Activated CD4-positive, alpha-beta memory T cell treated with anti-CD3 and anti-CD28 coated beads for 36 hours (primary cell): ENCODE results near the gene QRICH2. TPM values are rescaled to one million over a fixed set of nuclear protein-coding genes. Genes with fewer than 3 reads are reported as not detected.
"Not testable (repeated sequence)": the region's sequence is repeated elsewhere in the genome, so short reads cannot be mapped to it uniquely, and the experiment has no call there.

ENCODE experiments used
- CTCF ChIA-PET: fragments of 350-600 bp; sonication (Branson Sonifier 250); formaldehyde crosslinking; loops from one replicate; lab custom pipeline; 2021; ENCODE audit warnings: antibody characterized with exemption, inconsistent platforms; lab: Charles Lee
- POLR2A ChIA-PET: fragments of 350-600 bp; sonication (Branson Sonifier 250); formaldehyde crosslinking; loops from one replicate; lab custom pipeline; 2021; ENCODE audit warnings: antibody characterized with exemption; lab: Charles Lee
- DNase-seq: peaks from one replicate; pipeline ENCODE4 v3.0.0-alpha.2; 2020
- H3K27ac Mint-ChIP-seq: one replicate; pipeline ENCODE4 v1.8.0; 2021; ENCODE audit warnings: mixed read lengths
- H3K27me3 Mint-ChIP-seq: one replicate; pipeline ENCODE4 v1.8.0; 2021; ENCODE audit warnings: mixed read lengths
- H3K36me3 Mint-ChIP-seq: one replicate; pipeline ENCODE4 v1.8.0; 2021; ENCODE audit warnings: mixed read lengths
- H3K4me1 Mint-ChIP-seq: one replicate; pipeline ENCODE4 v1.8.0; 2021; ENCODE audit warnings: low read depth, mixed read lengths
- H3K4me3 Mint-ChIP-seq: one replicate; pipeline ENCODE4 v1.8.0; 2021; ENCODE audit warnings: mild to moderate bottlenecking, mixed read lengths
- H3K9me3 Mint-ChIP-seq: one replicate; pipeline ENCODE4 v1.8.0; 2021; ENCODE audit warnings: mixed read lengths
- intact Hi-C: fragments of 100-400 bp; cut with micrococcal nuclease; formaldehyde crosslinking; loops from one replicate; pipeline ENCODE4 v1.15.1; 2023
- total RNA-seq, 2 experiments: library from RNA; stranded (reverse); gene quantifications; one replicate each; pipeline ENCODE4 v1.2.3, GENCODE V29; 2021

Gene QRICH2
- total RNA-seq, 2 experiments from 2014 or later: 1.0 to 1.1 TPM

DNA sequence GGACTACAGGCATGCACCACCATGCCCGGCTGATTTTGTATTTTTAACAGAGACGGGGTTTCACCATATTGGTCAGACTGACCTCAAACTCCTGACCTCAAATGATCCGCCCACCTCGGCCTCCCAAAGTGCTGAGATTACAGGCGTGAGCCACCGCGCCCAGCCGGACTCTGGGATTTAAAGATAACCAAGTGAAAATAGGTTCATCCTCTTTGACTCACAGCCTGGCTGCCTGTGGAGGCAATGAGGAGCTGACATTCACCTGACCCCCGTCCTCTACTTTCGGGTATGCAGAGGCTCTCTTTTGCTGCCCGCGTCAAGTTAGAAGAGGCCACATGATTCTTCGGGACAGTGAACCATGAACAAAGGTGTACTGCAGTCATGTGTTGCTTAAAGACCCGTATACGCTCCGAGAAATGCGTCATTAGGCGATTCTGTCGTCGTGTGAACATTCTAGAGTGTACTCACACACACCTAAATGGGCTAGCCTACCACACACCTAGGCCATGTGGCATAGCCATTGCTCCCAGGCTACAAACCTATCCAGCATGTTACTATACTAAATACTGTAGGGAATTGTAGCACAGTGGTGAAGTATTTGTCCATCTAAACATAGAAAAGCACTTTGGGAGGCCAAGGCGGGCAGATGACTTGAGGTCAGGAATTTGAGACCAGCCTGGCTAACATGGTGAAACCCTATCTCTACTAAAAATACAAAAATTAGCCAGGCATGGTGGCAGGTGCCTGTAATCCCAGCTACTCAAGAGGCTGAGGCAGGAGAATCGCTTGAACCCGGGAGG lies 54.9 kb downstream of the QRICH2 start:
- intact Hi-C loops: not testable (repeated sequence)

DNA sequence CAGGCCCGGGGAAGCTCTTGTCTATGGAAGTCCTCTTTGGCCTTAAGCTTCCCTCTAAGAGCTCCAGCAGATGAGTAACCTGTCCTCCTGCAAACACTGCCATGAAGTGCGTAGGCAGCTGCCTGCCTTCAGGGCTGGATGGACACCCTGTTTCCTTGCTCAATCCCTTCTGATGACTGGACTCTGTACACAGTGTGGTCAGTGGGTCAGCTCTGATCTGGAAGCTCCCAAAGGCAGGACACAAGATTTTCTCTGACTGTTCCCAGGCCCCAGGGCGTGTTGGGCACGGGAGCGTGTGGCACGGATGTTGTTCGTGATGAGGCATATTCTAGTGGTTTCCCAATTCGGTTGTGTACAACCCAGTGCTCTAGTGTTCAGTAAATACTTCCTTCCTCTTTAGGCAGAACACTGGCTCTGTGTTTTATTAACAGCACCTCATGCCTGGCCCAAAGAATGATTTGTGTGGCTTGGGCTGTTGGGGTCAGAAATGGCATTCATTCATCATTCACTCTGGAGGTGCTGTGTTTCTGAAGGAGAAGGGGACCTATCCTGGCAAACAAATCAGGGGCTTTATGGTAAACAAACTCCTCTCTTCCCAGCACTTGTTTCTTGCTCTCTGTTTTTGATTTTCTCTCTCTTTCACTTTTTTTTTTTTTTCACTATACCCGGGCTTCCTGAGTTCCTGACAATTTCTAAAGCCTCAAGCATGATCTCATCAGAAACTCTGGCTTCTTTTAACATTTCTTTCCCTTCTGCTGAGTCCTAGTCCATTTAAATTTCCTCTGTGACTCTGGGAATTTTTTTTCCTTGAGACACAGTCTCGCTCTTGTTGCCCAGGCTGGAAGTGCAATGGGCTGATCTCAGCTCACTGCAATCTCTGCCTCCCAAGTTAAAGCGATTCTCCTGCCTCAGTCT lies 55.8 kb downstream of the QRICH2 start:
- DNase-seq: peak; percentile 61
- POLR2A ChIA-PET: interaction anchor here (0.8 to 4.9 kb wide), 6 partner anchors 9 to 61 kb away, joined by 3 to 24 read pairs (median 4); partner anchors contain the start of gene UBALD2
- Mint-ChIP-seq H3K27me3 (no peaks in the 10 kb centered on the region), H3K9me3 (peaks cover 3% of the 10 kb centered on the region), H3K36me3 (no peaks in the 10 kb centered on the region), H3K4me1 (peaks cover 53% of the 10 kb centered on the region), H3K27ac (peak overlapping the region; percentile 83), H3K4me3 (peak overlapping the region; percentile 43)
- CTCF ChIA-PET: interaction anchor here (0.6 to 4.9 kb wide), 5 partner anchors 27 to 186 kb away, joined by 4 to 20 read pairs (median 4); no protein-coding TSS in a partner anchor
- intact Hi-C loops: no loop called here

More for the DNA sequence above, 54.9 kb downstream of the QRICH2 start:
- DNase-seq: peak; percentile 16
- not testable (repeated sequence) for H3K9me3 Mint-ChIP-seq, H3K36me3 Mint-ChIP-seq, H3K27me3 Mint-ChIP-seq
- peak overlapping the region; percentile 83 for H3K27ac Mint-ChIP-seq
- CTCF ChIA-PET: interaction anchor here (4.9 kb wide), 1 partner anchor 27 kb away, joined by 20 read pairs; no protein-coding TSS in a partner anchor
- H3K4me1 Mint-ChIP-seq: peaks cover 47% of the 10 kb centered on the region
- H3K4me3 Mint-ChIP-seq: peak overlapping the region; percentile 43
- POLR2A ChIA-PET: interaction anchor here (0.8 to 4.9 kb wide), 5 partner anchors 8 to 19 kb away, joined by 3 to 24 read pairs (median 4); partner anchors contain the start of gene UBALD2

DNA sequence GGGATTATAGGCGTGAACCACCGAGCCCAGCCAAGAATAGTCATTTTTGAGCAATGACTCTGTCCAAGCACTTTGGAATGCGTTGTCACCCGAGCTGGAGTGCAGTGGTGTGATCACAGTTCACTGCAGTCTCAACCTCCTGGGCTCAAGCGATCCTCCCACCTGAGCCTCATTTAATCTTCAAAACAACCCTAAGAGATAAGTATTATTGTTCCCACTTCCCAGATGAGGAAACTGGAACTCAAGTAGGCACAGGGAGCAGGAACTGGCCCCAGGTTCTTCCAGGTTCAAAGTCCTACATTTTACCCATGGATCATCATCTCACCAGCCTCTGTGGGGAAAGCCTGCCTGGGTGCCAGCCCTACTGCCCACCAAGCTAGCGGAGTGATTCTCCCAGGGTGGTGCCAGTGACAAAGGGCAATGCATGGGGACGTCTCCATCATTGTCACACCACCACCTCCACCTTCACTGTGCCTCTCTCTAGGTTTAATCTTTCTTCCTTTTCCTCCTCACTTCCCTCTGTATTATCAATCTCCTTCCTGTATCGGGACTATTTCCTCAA lies 56.5 kb downstream of the QRICH2 start:
- DNase-seq: peak; percentile 10
- ChIA-PET POLR2A (interaction anchor here (1.0 to 4.9 kb wide), 3 partner anchors 13 to 60 kb away, joined by 5 to 24 read pairs (median 7); partner anchors contain the start of gene UBALD2), CTCF (interaction anchor here (0.6 to 1.4 kb wide), 4 partner anchors 28 to 186 kb away, joined by 4 to 5 read pairs (median 4); no protein-coding TSS in a partner anchor)
- no peaks in the 10 kb centered on the region for H3K9me3 Mint-ChIP-seq
- peak overlapping the region; percentile 43 for H3K4me3 Mint-ChIP-seq
- no peaks in the 10 kb centered on the region for H3K36me3 Mint-ChIP-seq
- no peaks in the 10 kb centered on the region for H3K27me3 Mint-ChIP-seq
- intact Hi-C loops: no loop called here
- peak overlapping the region; percentile 83 for H3K27ac Mint-ChIP-seq
- H3K4me1 Mint-ChIP-seq: peaks cover 55% of the 10 kb centered on the region

DNA sequence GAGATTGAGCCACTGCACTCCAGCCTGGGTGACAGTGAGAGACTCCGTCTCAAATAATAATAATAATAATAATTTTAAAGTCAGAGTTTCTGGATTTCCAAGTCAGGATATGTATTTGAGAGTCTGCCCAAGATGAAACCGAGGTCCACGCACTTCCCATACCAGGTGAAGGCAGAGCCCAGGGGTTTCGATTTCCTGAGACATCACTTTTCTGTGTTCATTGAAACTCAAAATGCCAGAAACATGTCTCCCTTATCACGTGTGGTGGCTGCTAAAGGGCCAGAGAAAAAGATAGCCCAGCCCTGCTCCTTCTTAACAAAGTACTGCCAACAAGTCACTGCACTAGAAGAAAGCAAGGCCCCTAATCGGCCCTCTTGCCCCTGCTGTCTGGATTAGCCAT lies 57.9 kb downstream of the QRICH2 start:
- CTCF ChIA-PET: no interaction called here
- H3K27me3 Mint-ChIP-seq: no peaks in the 10 kb centered on the region
- no peak overlapping the region for H3K27ac Mint-ChIP-seq
- POLR2A ChIA-PET: no interaction called here
- no peaks in the 10 kb centered on the region for H3K9me3 Mint-ChIP-seq
- H3K4me1 Mint-ChIP-seq: peaks cover 54% of the 10 kb centered on the region
- intact Hi-C loops: no loop called here
- DNase-seq: peak; percentile 5
- no peak overlapping the region for H3K4me3 Mint-ChIP-seq
- no peaks in the 10 kb centered on the region for H3K36me3 Mint-ChIP-seq

DNA sequence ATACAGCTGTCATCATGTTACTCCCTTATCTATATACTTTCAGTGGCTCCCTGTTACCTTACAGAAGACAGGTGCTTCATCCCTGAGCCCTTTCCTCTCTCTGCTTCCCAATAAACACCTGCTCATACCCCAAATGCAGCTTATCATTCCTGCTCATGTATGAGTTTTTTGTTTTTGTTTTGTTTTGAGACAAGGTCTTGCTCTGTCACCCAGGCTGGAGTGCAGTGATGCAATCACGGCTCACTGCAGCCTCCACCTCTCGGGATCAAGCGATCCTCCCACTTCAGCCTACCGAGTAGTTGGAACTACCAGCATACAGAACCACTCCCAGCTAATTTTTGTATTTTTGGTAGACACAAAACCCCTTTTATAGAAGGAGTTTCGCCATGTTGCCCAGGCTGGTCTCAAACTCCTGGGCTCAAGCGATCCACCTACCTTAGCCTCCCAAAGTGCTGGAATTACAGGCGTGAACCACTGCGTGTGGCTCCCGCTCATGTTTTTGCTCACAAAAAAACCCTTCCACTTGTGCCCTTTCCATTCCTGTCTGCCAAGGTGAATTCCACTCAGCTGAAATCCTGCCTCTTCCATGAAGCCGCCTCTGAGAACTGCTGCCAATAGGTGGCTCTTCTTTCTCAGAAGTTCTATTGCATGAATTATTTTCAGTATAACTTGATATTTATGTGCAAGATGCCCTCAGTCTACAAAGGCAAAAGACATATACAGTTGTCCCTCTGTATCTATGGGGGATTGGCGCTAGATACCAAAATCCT lies 59.9 kb downstream of the QRICH2 start:
- H3K4me1 Mint-ChIP-seq: peaks cover 60% of the 10 kb centered on the region
- no peaks in the 10 kb centered on the region for H3K36me3 Mint-ChIP-seq
- H3K4me3 Mint-ChIP-seq: no peak overlapping the region
- DNase-seq: peak; percentile 9
- CTCF ChIA-PET: interaction anchor here (2.1 to 3.0 kb wide), 3 partner anchors 31 to 66 kb away, joined by 11 to 22 read pairs (median 13); no protein-coding TSS in a partner anchor
- no peaks in the 10 kb centered on the region for H3K9me3 Mint-ChIP-seq
- intact Hi-C loops: no loop called here
- POLR2A ChIA-PET: interaction anchor here (3.1 to 3.5 kb wide), 2 partner anchors 16 to 24 kb away, joined by 28 to 51 read pairs; partner anchors contain the start of gene UBALD2
- peak overlapping the region; percentile 21 for H3K27ac Mint-ChIP-seq
- H3K27me3 Mint-ChIP-seq: no peaks in the 10 kb centered on the region

DNA sequence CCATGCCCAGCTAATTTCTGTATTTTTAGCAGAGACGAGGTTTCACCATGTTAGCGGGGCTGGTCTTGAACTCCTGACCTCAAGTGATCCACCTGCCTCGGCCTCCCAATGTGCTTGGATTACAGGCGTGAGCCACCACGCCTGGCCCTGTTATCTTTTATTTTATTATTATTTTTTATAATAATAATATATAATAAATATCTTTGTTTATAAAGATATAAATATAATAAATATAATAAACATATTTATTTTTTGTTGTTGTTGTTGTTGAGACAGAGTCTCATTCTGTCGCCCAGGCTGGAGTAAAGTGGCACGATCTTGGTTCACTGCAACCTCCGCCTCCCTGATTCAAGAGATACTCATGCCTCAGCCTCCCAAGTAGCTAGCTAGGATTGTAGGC lies 60.8 kb downstream of the QRICH2 start:
- no peak for DNase-seq
- Mint-ChIP-seq H3K27ac (peak overlapping the region; percentile 90), H3K9me3 (no peaks in the 10 kb centered on the region), H3K36me3 (no peaks in the 10 kb centered on the region), H3K4me3 (no peak overlapping the region), H3K4me1 (peaks cover 54% of the 10 kb centered on the region), H3K27me3 (no peaks in the 10 kb centered on the region)
- intact Hi-C loops: no loop called here
- POLR2A ChIA-PET: interaction anchor here (1.9 to 3.5 kb wide), 4 partner anchors 17 to 67 kb away, joined by 13 to 51 read pairs (median 38); partner anchors contain the start of gene UBALD2
- CTCF ChIA-PET: interaction anchor here (1.6 to 3.0 kb wide), 5 partner anchors 17 to 66 kb away, joined by 7 to 22 read pairs (median 13); partner anchors contain the start of gene UBALD2

DNA sequence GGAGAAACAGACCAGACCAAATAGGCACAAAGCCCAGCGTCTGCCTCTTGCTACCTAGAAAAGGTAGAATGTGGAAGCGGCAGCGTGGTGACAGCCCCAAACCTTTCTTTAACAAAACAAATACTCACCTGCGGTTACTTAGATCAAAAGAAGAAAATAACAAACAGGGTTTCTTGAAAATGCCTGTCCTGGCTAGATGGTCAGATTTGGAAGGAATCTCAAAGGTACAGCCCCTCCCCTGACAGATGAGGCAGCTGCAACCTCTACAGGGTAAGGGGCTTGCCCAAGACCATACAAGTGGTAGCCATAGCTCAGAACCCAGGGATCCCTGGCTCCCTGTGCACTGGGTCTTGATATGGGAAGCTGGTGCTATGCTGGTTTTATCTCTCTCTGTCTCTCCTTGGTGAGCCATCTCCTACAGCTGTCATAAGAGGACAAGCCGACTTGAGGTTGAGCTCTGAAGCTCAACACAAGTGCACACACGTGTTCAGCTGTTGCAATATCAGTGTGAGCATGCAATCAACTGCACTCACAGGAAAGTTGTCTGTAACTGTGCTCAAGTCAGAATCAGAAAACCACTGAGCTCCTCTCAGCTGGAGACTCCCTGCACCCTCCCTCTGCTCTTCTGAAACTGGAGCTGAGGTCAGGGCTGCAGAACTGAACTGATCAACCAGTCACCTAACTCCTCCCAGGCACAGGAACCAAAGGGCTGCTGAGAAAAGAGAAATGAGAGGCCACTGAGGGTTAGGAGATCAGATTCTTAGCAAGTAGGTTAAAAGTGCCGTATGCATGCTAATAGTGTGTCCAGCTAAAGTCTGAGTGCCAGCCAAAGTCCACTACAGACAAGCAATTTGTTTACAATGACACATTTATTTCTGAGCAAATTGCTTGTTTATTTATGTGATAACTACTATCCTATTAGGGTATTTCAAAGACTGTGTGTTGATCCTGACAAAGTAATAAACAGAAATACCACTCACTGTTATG lies 61.7 kb downstream of the QRICH2 start:
- H3K4me1 Mint-ChIP-seq: peaks cover 49% of the 10 kb centered on the region
- CTCF ChIA-PET: interaction anchor here (0.6 to 3.0 kb wide), 16 partner anchors 8 to 386 kb away, joined by 3 to 22 read pairs (median 5); partner anchors contain the start of gene UBALD2
- DNase-seq: peak; percentile 88
- H3K36me3 Mint-ChIP-seq: no peaks in the 10 kb centered on the region
- peak overlapping the region; percentile 52 for H3K4me3 Mint-ChIP-seq
- POLR2A ChIA-PET: interaction anchor here (0.6 to 3.5 kb wide), 13 partner anchors 8 to 66 kb away, joined by 3 to 51 read pairs (median 6); partner anchors contain the start of gene UBALD2
- peak overlapping the region; percentile 90 for H3K27ac Mint-ChIP-seq
- H3K27me3 Mint-ChIP-seq: no peaks in the 10 kb centered on the region
- H3K9me3 Mint-ChIP-seq: no peaks in the 10 kb centered on the region
- intact Hi-C loops: loop anchor here (1.0 kb wide), 5 partner anchors 18 to 67 kb away; no protein-coding TSS in a partner anchor

DNA sequence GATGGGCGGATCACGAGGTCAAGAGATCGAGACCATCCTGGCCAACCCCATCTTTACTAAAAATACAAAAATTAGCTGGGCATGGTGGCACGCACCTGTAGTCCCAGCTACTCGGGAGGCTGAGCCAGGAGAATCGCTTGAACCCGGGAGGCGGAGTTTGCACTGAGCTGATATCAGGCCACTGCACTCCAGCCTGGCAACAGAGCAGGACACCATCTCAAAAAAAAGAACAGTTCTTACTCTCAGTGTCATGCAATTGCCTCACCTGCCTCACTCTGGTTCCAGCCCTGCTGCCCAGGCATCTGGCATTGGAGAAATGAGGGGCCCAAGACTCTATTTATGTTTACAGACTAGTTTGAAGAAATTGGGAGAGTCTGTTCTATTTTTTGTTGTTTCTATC lies 63.4 kb downstream of the QRICH2 start:
- H3K36me3 Mint-ChIP-seq, H3K27me3 Mint-ChIP-seq, H3K27ac Mint-ChIP-seq, intact Hi-C loops, DNase-seq, H3K4me3 Mint-ChIP-seq, H3K9me3 Mint-ChIP-seq: not testable (repeated sequence)
- ChIA-PET CTCF (interaction anchor here (0.7 kb wide), 1 partner anchor 63 kb away, joined by 3 read pairs; no protein-coding TSS in a partner anchor), POLR2A (interaction anchor here (2.1 to 3.5 kb wide), 4 partner anchors 14 to 27 kb away, joined by 9 to 51 read pairs (median 38); partner anchors contain the start of gene UBALD2)
- H3K4me1 Mint-ChIP-seq: peaks cover 54% of the 10 kb centered on the region

DNA sequence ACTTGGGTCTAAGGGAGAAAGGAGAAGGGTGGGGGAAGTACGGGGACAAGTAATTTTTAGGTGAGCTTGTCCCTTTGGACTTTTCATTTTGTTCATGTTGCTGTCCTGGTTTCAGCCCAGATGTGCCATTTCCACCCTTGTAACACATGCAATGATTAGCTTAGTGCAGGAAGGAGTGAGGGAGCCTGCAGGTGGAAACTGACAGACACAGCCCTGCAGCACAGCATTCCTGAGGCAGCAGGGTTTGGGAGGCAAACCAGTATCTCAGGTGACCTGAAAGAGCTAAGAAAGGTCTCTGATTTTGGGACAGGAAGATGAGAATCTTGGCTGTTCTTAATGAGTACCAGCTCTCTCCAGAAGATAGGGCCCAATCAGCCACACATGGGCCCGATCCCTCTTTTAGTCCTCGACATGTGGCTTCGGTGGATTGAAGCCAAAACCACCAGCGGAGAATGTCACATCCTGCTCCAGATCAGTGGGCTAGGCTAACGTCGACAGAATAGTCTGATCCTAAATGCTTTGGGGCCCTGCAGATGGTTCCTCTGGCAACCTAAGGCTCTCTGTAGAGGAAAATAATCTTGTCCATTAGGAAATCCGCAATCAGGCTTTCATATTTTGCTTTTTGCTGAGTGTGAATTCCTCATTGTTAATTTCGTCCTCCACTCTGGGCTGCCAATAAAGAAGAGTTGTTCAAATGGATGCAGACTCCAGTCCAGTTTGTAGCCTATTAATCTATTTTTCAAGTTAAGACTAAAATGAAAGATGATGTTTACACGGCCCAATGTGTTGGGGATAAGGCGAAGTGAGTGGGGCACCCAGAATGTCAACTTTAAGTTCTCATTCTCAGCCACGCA lies 64.0 kb downstream of the QRICH2 start:
- intact Hi-C loops: no loop called here
- no peaks in the 10 kb centered on the region for H3K27me3 Mint-ChIP-seq
- ChIA-PET CTCF (interaction anchor here (1.4 kb wide), 1 partner anchor 35 kb away, joined by 4 read pairs; no protein-coding TSS in a partner anchor), POLR2A (interaction anchor here (0.9 to 1.6 kb wide), 4 partner anchors 20 to 30 kb away, joined by 3 to 6 read pairs (median 4); partner anchors contain the start of gene UBALD2)
- H3K36me3 Mint-ChIP-seq: no peaks in the 10 kb centered on the region
- no peak for DNase-seq
- no peaks in the 10 kb centered on the region for H3K9me3 Mint-ChIP-seq
- H3K4me1 Mint-ChIP-seq: peaks cover 57% of the 10 kb centered on the region
- no peak overlapping the region for H3K27ac Mint-ChIP-seq
- H3K4me3 Mint-ChIP-seq: no peak overlapping the region
